ENCODE data around the gene DPAGT1. TPM values are rescaled to one million over a fixed set of nuclear protein-coding genes. Genes with fewer than 3 reads are reported as not detected.
A peak's percentile ranks its signal among the peaks of the same experiment; 100 is the strongest.

Gene DPAGT1
- total and polyA plus RNA-seq, 8 donors: 21.3 to 46.2 (median 29.0) TPM

GRCh38 chr11:119078675-119079420 is 22.8 kb downstream of the DPAGT1 start:
- no peak for DNase-seq
- no peaks in the 10 kb centered on the region for H3K9me3 ChIP-seq
- no peak overlapping the region for H3K27ac ChIP-seq
- H3K4me1 ChIP-seq: no peaks in the 10 kb centered on the region
- FAIRE-seq: no peak
- no peak overlapping the region for H3K4me3 ChIP-seq
- ATAC-seq: no peak
- H3K36me3 ChIP-seq: peaks cover 0 to 64% (median 51%) of the 10 kb centered on the region in 3 donors
- intact Hi-C loops (cut with DNase I): no loop called here
- whole genome bisulfite sequencing, 2 donors: 90 to 92% methylated on average over 19 of the region's 19 CpGs
- TF ChIP-seq CTCF (IDR thresholded peaks at IDR 0.05): no peak
- no peaks in the 10 kb centered on the region for H3K27me3 ChIP-seq

- DNase-seq: no peak
- Histone ChIP-seq H3K27ac (no peak overlapping the region), H3K36me3 (peaks cover 4 to 74% (median 61%) of the 10 kb centered on the region in 3 donors), H3K9me3 (no peaks in the 10 kb centered on the region), H3K4me1 (no peaks in the 10 kb centered on the region), H3K4me3 (no peak overlapping the region), H3K27me3 (no peaks in the 10 kb centered on the region)
- no peak for TF ChIP-seq CTCF (IDR thresholded peaks at IDR 0.05)
- intact Hi-C loops (cut with DNase I): no loop called here
- 94 to 95% methylated on average over 10 to 11 of the region's 11 CpGs for WGBS, 2 donors
- no peak for FAIRE-seq
- ATAC-seq: no peak
Measured at GRCh38 chr11:119077839-119078238, 23.8 kb downstream of the DPAGT1 start.

GRCh38 chr11:119067371-119068222 is 34.1 kb downstream of the DPAGT1 start, which contains the start of gene VPS11:
VPS11 (plus strand) TSS chr11:119067818; CDS start chr11:119067824, 6 bp downstream.
- 0% methylated on average over 49 of the region's 49 CpGs for WGBS, 2 donors
- Histone ChIP-seq H3K4me3 (peak within 1 kb of the TSS; percentile 73 to 86 (median 79)), H3K9me3 (no peaks in the 10 kb centered on the region), H3K4me1 (peaks cover 4 to 18% (median 6%) of the 10 kb centered on the region in 3 donors), H3K36me3 (peaks cover 0 to 13% (median 4%) of the 10 kb centered on the region in 3 donors), H3K27me3 (no peaks in the 10 kb centered on the region), H3K27ac (peak within 1 kb of the TSS; percentile 56 to 88 (median 70))
- intact Hi-C loops (cut with DNase I): no loop called here
- ATAC-seq: peak; percentile 97 to 98 (median 97)
- no peak for TF ChIP-seq CTCF (IDR thresholded peaks at IDR 0.05)
- DNase-seq: peak; percentile 96 to 99 (median 97)
- FAIRE-seq: peak; percentile 34

GRCh38 chr11:119065369-119065768 is 36.3 kb downstream of the DPAGT1 start:
- H3K9me3 ChIP-seq: no peaks in the 10 kb centered on the region
- intact Hi-C loops (cut with DNase I): no loop called here
- peaks cover 0 to 3% (median 0%) of the 10 kb centered on the region in 3 donors for H3K36me3 ChIP-seq
- peaks cover 4 to 29% (median 6%) of the 10 kb centered on the region in 3 donors for H3K4me1 ChIP-seq
- no peaks in the 10 kb centered on the region for H3K27me3 ChIP-seq
- no peak for TF ChIP-seq CTCF (IDR thresholded peaks at IDR 0.05)
- H3K4me3 ChIP-seq: no peak overlapping the region
- ATAC-seq: no peak
- WGBS, 2 donors: 74 to 78% methylated on average over 4 of the region's 4 CpGs
- no peak for DNase-seq
- FAIRE-seq: no peak
- H3K27ac ChIP-seq: no peak overlapping the region

All from pancreas (tissue), 10 donors.